A549 (cell line): ENCODE data around the gene IGFBP4. TPM values are rescaled to one million over a fixed set of nuclear protein-coding genes. Genes with fewer than 3 reads are reported as not detected.

Source experiments
- ATAC-seq, 2 experiments: fragments of 200-7000 bp in 1 of 2; fragments of >200 bp in 1 of 2; cut with Nextera tagmentation in 1 of 2; cut with Tn5 transposase in 1 of 2; 3 replicates each; pipeline versions ENCODE4 v1.8.0 to v1.9.1; 2018 to 2020; ENCODE audit warnings: mild to moderate bottlenecking in 1 of 2, moderate library complexity in 1 of 2
- CTCF ChIA-PET: fragments of 300-600 bp; sonication (Branson Sonifier 250); formaldehyde crosslinking; extraction: SDS; loops from one replicate; lab custom pipeline; 2021; ENCODE audit warnings: antibody characterized with exemption, inconsistent platforms; lab: Yijun Ruan, JAX
- POLR2A ChIA-PET: fragments of 350-600 bp; formaldehyde crosslinking; extraction: SDS; loops from one replicate; lab custom pipeline; 2021; ENCODE audit warnings: antibody characterized with exemption, inconsistent platforms; lab: Yijun Ruan, JAX
- DNase-seq, 2 experiments: peaks; one replicate each; pipeline versions ENCODE4 v3.0.0 to v3.0.0-alpha.2; 2011 to 2016; ENCODE audit warnings: low read depth in 1 of 2, low spot score in 1 of 2
- FAIRE-seq: peaks from 2 replicates; lab custom pipeline; 2011; peaks lifted over from hg19 to GRCh38; lab: Jason Lieb, UNC
- H3K27ac ChIP-seq, 2 experiments: fragments of >200 bp; sonication (Bioruptor Twin); formaldehyde crosslinking; 3 replicates each; pipeline ENCODE4 v1.5.1; 2016 to 2017
- H3K4me1 ChIP-seq: fragments of >200 bp; sonication (Bioruptor Twin); formaldehyde crosslinking; 3 replicates; pipeline ENCODE4 v1.6.1; 2016
- H3K4me2 ChIP-seq: fragments of >200 bp; sonication (Bioruptor Twin); formaldehyde crosslinking; 3 replicates; pipeline ENCODE4 v1.6.1; 2016
- H3K4me3 ChIP-seq: fragments of >200 bp; sonication (Bioruptor Twin); formaldehyde crosslinking; 3 replicates; pipeline ENCODE4 v1.5.1; 2016
- H3K9me3 ChIP-seq: fragments of >200 bp; sonication (Bioruptor Twin); formaldehyde crosslinking; 3 replicates; pipeline ENCODE4 v1.6.1; 2016
- BHLHE40 ChIP-seq: IDR thresholded peaks from 2 replicates; pipeline ENCODE4 v1.6.1; 2012; ENCODE audit warnings: low read depth, low read length, inconsistent platforms
- CBX2 ChIP-seq: fragments of 200-600 bp; sonication (generic); IDR thresholded peaks from 2 replicates; pipeline ENCODE4 v1.6.1; 2016; ENCODE audit warnings: low read depth, mild to moderate bottlenecking, borderline replicate concordance
- CBX8 ChIP-seq: fragments of 200-600 bp; sonication (generic); IDR thresholded peaks from 2 replicates; pipeline ENCODE4 v1.6.1; 2016
- CHD4 ChIP-seq: fragments of 200-600 bp; sonication (generic); IDR thresholded peaks from 2 replicates; pipeline ENCODE4 v1.6.1; 2016; ENCODE audit warnings: antibody characterized with exemption, mild to moderate bottlenecking, borderline replicate concordance
- FOXS1 ChIP-seq: fragments of 250-450 bp; sonication (Bioruptor Pico); IDR thresholded peaks from 2 replicates; pipeline ENCODE4 v1.5.0; 2020; ENCODE audit warnings: mild to moderate bottlenecking, moderate library complexity
- HDAC2 ChIP-seq: fragments of 200-600 bp; sonication (generic); IDR thresholded peaks from 2 replicates; pipeline ENCODE4 v1.6.1; 2016
- HOXA7 ChIP-seq: fragments of 250-450 bp; sonication (Bioruptor Pico); IDR thresholded peaks from 2 replicates; pipeline ENCODE4 v1.5.0; 2020; ENCODE audit warnings: mild to moderate bottlenecking, moderate library complexity
- KDM1A ChIP-seq: fragments of 200-600 bp; sonication (generic); IDR thresholded peaks from 2 replicates; pipeline ENCODE4 v1.6.1; 2016; ENCODE audit warnings: low read depth, mild to moderate bottlenecking
- POLR2A ChIP-seq: IDR thresholded peaks from 2 replicates; pipeline ENCODE4 v1.6.1; 2012; ENCODE audit warnings: mild to moderate bottlenecking, low read length
- RARB ChIP-seq: fragments of 250-450 bp; sonication (Bioruptor Pico); IDR thresholded peaks from 2 replicates; pipeline ENCODE4 v1.8.0; 2021; ENCODE audit warnings: mild to moderate bottlenecking, moderate library complexity
- RNF2 ChIP-seq: fragments of 200-600 bp; sonication (generic); IDR thresholded peaks from 2 replicates; pipeline ENCODE4 v1.6.1; 2016; ENCODE audit warnings: low read depth, mild to moderate bottlenecking, antibody characterized with exemption, moderate library complexity, borderline replicate concordance
- SMC3 ChIP-seq: fragments of >200 bp; sonication (Bioruptor Twin); formaldehyde crosslinking; IDR thresholded peaks from 3 replicates; pipeline ENCODE4 v1.6.1; 2018; ENCODE audit warnings: inconsistent platforms
- TFCP2L1 ChIP-seq: fragments of 250-450 bp; sonication (Bioruptor Pico); IDR thresholded peaks from 2 replicates; pipeline ENCODE4 v1.5.0; 2021; ENCODE audit warnings: mild to moderate bottlenecking
- TP53 ChIP-seq: fragments of 250-450 bp; sonication (Bioruptor Pico); IDR thresholded peaks from 2 replicates; pipeline ENCODE4 v1.5.0; 2021; ENCODE audit warnings: mild to moderate bottlenecking, moderate library complexity
- ZC3H11A ChIP-seq: fragments of 450-650 bp; IDR thresholded peaks from 2 replicates; pipeline ENCODE4 v1.6.1; 2014; ENCODE audit warnings: antibody characterized with exemption, mild to moderate bottlenecking
- ZSCAN20 ChIP-seq: fragments of 250-450 bp; sonication (Bioruptor Pico); IDR thresholded peaks from 2 replicates; pipeline ENCODE4 v1.8.0; 2022; ENCODE audit warnings: mild to moderate bottlenecking, moderate library complexity
- WGBS: methylation state at CpG from one replicate; pipeline ENCODE4 v1.1.6; 2017; ENCODE audit errors: missing lambda C conversion rate; 5-methylcytosine and 5-hydroxymethylcytosine counted together
- polyA plus RNA-seq, 4 experiments: library from polyadenylated mRNA; depleted of rRNA in 3 of 4; stranded (reverse); fragments of >200 nt; fragmentation: RNase III in 1 of 4; extraction: RNeasy Plus Mini Kit Qiagen cat#74134 plus additional on column Dnase treatment in 1 of 4; gene quantifications; 2 replicates in 3 of 4; 3 replicates in 1 of 4; pipeline ENCODE4 v1.2.3, GENCODE V29; 2011 to 2017
- TF ChIP-seq, protein P1 (sequence below): fragments of 150-350 bp; IDR thresholded peaks from 2 replicates; pipeline ENCODE4 v1.6.1; 2014; ENCODE audit warnings: low read depth, mild to moderate bottlenecking, low read length
- TF ChIP-seq, protein P2 (sequence below): fragments of >200 bp; sonication (Bioruptor Twin); formaldehyde crosslinking; IDR thresholded peaks from 3 replicates; pipeline ENCODE4 v1.5.1; 2016

Gene IGFBP4
- polyA plus RNA-seq, 2 of the 4 experiments (the other 2 are of a cell fraction) = 1,080 to 1,829 TPM

DNA sequence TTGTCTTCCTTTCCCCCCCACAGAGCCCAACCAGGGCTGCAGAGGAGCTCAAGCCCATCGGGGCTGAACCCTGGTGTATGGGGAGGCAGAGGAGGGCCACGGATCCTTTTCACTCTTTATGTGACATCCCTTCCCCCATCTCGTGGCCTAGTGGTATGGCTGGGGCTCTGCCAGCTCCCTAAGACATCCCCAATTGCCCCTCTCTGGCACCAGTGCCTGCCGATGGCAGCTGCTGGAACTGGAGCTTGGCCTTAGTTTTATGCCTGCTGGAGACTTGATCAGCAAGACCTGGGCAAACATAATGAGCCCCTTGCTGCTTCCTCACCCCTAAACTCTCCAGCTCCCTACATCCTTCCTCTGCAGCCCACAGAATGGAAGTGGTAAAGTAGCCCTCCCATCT lies 17.5 kb upstream of the IGFBP4 start:
- no peaks in the 10 kb centered on the region for H3K9me3 ChIP-seq
- ATAC-seq (peak in 1 of 2 experiments; percentile 28; a peak in 1 of 6 replicates), FAIRE-seq (no peak), DNase-seq (no peak)
- H3K27ac ChIP-seq = no peak overlapping the region
- ChIA-PET POLR2A (no interaction called here), CTCF (interaction anchor here (1.0 to 11.4 kb wide), 8 partner anchors 10 to 223 kb away, joined by 3 to 105 read pairs (median 5); no protein-coding TSS in a partner anchor)
- WGBS = 62% methylated on average over 4 of the region's 4 CpGs
- peaks cover 12% of the 10 kb centered on the region for H3K4me1 ChIP-seq
- no peak overlapping the region for H3K4me2 ChIP-seq
- no peak overlapping the region for H3K4me3 ChIP-seq
- no peak for TF ChIP-seq HOXA7 (CRISPR knock-in tag)
- no peak for TF ChIP-seq CBX8
- TF ChIP-seq RNF2 = no peak
- TF ChIP-seq TFCP2L1 (CRISPR knock-in tag) = no peak
- no peak for TF ChIP-seq ZC3H11A
- no peak for TF ChIP-seq KDM1A
- no peak for TF ChIP-seq BHLHE40
- TF ChIP-seq CHD4 = no peak

DNA sequence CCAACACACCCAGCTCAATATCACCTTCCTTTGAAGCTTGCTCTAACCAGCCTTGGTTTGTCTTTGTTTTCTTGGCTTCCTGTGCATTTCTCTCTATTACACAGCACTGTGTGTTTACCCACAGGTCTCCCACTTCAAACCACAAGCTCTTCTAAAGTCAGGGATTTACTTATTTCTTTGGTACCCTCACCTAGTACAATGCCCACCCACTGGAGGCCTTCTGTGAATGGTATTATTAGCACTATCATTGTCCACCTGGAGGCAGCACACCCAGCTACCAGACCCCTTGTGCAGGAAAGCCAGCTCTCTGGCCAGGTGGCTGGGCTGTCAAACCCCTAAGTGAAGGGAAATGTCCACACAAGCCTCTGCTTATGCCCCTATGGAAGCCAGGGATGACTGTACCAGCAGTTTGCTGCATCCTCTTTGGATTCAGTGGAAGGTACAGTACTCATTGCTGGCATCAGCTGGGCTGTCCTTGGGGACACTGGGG lies 16.2 kb upstream of the IGFBP4 start:
- H3K4me3 ChIP-seq = no peak overlapping the region
- CTCF ChIA-PET = interaction anchor here (0.6 to 11.4 kb wide), 13 partner anchors 9 to 225 kb away, joined by 3 to 105 read pairs (median 4); partner anchors contain the start of genes TOP2A and WIPF2
- H3K4me1 ChIP-seq = peaks cover 12% of the 10 kb centered on the region
- no peak for FAIRE-seq
- POLR2A ChIA-PET = interaction anchor here (0.5 kb wide), 1 partner anchor 36 kb away, joined by 3 read pairs; no protein-coding TSS in a partner anchor
- DNase-seq = no peak
- no peak for ATAC-seq
- no peak for TF ChIP-seq TFCP2L1 (CRISPR knock-in tag)
- TF ChIP-seq CBX2 = no peak
- TF ChIP-seq ZC3H11A = no peak
- no peak for TF ChIP-seq BHLHE40
- no peak for TF ChIP-seq ZSCAN20 (CRISPR knock-in tag)
- H3K27ac ChIP-seq = no peak overlapping the region
- no peak overlapping the region for H3K4me2 ChIP-seq
- H3K9me3 ChIP-seq = no peaks in the 10 kb centered on the region

DNA sequence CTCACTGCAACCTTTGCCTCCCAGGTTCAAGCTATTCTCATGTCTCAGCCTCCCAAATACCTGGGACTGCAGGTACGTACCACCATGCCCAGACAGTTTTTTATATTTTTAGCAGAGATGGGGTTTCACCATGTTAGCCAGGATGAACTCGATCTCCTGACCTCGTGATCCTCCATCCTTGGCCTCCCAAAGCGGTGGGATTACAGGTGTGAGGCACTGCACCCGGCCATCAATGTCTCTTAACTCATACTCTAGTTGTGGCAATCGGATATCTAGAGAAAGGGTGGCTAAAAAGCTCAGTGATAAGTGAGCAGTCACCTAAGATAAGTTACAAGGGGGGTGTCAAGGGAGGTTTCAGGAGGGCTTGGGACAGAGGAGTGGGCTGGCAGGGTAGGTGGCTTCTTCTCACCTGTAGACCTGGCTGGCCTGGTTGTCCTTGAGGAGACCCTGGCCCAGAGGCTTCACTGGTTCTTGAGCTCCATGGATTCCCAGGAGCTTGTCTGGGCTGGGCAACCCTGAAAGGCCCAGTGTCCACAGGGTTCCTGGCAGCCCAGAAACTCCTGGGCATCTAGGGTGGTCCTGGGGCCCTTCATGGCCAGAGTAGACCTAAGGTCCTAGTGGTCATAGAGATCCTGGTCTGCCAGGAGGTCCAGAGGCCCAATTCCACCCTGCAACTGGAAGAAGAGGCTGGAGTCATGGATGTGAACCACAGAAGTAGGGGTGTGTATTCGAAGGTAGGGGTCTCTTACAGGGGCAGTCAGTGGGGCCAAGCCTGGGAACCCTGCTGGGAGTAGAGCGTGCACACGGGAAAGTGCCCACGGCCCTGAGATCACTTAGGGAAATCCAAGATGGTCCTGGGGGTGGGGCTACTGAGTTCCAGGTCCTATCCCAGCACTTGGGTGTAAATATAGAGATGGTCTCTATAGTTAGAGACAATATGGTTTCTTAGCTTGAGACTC lies 12.7 kb upstream of the IGFBP4 start:
- POLR2A ChIA-PET = no interaction called here

More for the DNA sequence above, 12.7 kb upstream of the IGFBP4 start:
- no peak for DNase-seq
- no peak for ATAC-seq
- TF ChIP-seq RNF2 (no peak), HDAC2 (no peak), ZC3H11A (no peak), CBX8 (no peak), SMC3 (no peak), KDM1A (no peak), FOXS1 (CRISPR knock-in tag) (no peak), ZSCAN20 (CRISPR knock-in tag) (no peak), POLR2A (no peak), TP53 (CRISPR knock-in tag) (no peak), RARB (CRISPR knock-in tag) (no peak)
- TF ChIP-seq, protein P1, sequence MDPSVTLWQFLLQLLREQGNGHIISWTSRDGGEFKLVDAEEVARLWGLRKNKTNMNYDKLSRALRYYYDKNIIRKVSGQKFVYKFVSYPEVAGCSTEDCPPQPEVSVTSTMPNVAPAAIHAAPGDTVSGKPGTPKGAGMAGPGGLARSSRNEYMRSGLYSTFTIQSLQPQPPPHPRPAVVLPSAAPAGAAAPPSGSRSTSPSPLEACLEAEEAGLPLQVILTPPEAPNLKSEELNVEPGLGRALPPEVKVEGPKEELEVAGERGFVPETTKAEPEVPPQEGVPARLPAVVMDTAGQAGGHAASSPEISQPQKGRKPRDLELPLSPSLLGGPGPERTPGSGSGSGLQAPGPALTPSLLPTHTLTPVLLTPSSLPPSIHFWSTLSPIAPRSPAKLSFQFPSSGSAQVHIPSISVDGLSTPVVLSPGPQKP = no peak
- TF ChIP-seq, protein P2, sequence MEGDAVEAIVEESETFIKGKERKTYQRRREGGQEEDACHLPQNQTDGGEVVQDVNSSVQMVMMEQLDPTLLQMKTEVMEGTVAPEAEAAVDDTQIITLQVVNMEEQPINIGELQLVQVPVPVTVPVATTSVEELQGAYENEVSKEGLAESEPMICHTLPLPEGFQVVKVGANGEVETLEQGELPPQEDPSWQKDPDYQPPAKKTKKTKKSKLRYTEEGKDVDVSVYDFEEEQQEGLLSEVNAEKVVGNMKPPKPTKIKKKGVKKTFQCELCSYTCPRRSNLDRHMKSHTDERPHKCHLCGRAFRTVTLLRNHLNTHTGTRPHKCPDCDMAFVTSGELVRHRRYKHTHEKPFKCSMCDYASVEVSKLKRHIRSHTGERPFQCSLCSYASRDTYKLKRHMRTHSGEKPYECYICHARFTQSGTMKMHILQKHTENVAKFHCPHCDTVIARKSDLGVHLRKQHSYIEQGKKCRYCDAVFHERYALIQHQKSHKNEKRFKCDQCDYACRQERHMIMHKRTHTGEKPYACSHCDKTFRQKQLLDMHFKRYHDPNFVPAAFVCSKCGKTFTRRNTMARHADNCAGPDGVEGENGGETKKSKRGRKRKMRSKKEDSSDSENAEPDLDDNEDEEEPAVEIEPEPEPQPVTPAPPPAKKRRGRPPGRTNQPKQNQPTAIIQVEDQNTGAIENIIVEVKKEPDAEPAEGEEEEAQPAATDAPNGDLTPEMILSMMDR = no peak
- 58% methylated on average over 10 of the region's 10 CpGs for WGBS
- no peak for FAIRE-seq
- Histone ChIP-seq H3K27ac (no peak overlapping the region), H3K4me2 (no peak overlapping the region), H3K4me3 (no peak overlapping the region), H3K4me1 (0 out of 3 replicates have a peak, but pooled peaks cover 3% of the 10 kb centered on the region), H3K9me3 (no peaks in the 10 kb centered on the region)
- CTCF ChIA-PET = interaction anchor here (0.5 to 7.5 kb wide), 13 partner anchors 11 to 140 kb away, joined by 3 to 99 read pairs (median 3); partner anchors contain the start of genes GJD3, IGFBP4 and TOP2A
